Hepatocyte (in vitro differentiated cells): ENCODE results near the gene PAX7. TPM values are rescaled to one million over a fixed set of nuclear protein-coding genes. Genes with fewer than 3 reads are reported as not detected.

ENCODE experiments used
- DNase-seq: peaks from one replicate; pipeline ENCODE4 v3.0.0-alpha.2; 2016; ENCODE audit warnings: low spot score
- H2AFZ ChIP-seq: fragments of 200-600 bp; sonication (generic); 2 replicates; pipeline ENCODE4 v1.6.0; 2016; ENCODE audit warnings: antibody characterized with exemption, mild to moderate bottlenecking
- H3K27ac ChIP-seq: fragments of 200-600 bp; sonication (generic); 2 replicates; pipeline ENCODE4 v1.5.1; 2016; ENCODE audit warnings: mild to moderate bottlenecking
- H3K27me3 ChIP-seq: fragments of 200-600 bp; sonication (generic); 2 replicates; pipeline ENCODE4 v1.6.1; 2016
- H3K36me3 ChIP-seq: fragments of 200-600 bp; sonication (generic); replicated peaks from 2 replicates; pipeline ENCODE4 v1.5.1; 2016; ENCODE audit warnings: low read depth; ENCODE audit not compliant: insufficient read depth
- H3K4me1 ChIP-seq: fragments of 200-600 bp; sonication (generic); 2 replicates; pipeline ENCODE4 v1.5.1; 2016; ENCODE audit warnings: mild to moderate bottlenecking, moderate library complexity; ENCODE audit not compliant: insufficient read depth
- H3K4me2 ChIP-seq: fragments of 200-600 bp; sonication (generic); 2 replicates; pipeline ENCODE4 v1.6.0; 2016
- H3K4me3 ChIP-seq: fragments of 200-600 bp; sonication (generic); 2 replicates; pipeline ENCODE4 v1.5.1; 2016; ENCODE audit warnings: mild to moderate bottlenecking
- H3K79me2 ChIP-seq: fragments of 200-600 bp; sonication (generic); 2 replicates; pipeline ENCODE4 v1.6.0; 2017; ENCODE audit warnings: mild to moderate bottlenecking
- H3K9me2 ChIP-seq: fragments of 200-600 bp; sonication (generic); replicated peaks from 2 replicates; pipeline ENCODE4 v1.6.0; 2017; ENCODE audit warnings: mild to moderate bottlenecking; ENCODE audit not compliant: insufficient read depth
- H3K9me3 ChIP-seq: fragments of 200-600 bp; sonication (generic); 2 replicates; pipeline ENCODE4 v1.5.1; 2016; ENCODE audit warnings: low read depth, mild to moderate bottlenecking
- H4K20me1 ChIP-seq: fragments of 200-600 bp; sonication (generic); 2 replicates; pipeline ENCODE4 v1.6.0; 2016; ENCODE audit warnings: mild to moderate bottlenecking; ENCODE audit not compliant: insufficient read depth, poor library complexity, severe bottlenecking
- EZH2 ChIP-seq: fragments of 200-600 bp; sonication (generic); IDR thresholded peaks from 2 replicates; pipeline ENCODE4 v1.6.1; 2016; ENCODE audit warnings: antibody characterized with exemption, mild to moderate bottlenecking, borderline replicate concordance
- EZH2phosphoT487 ChIP-seq: fragments of 200-600 bp; sonication (generic); IDR thresholded peaks from one replicate; pipeline ENCODE4 v1.6.1; 2018; ENCODE audit warnings: antibody characterized with exemption, mild to moderate bottlenecking, low read depth, moderate library complexity; ENCODE audit not compliant: unreplicated experiment, severe bottlenecking
- WGBS: methylation state at CpG from one replicate; pipeline ENCODE4 v1.1.6; 2016; ENCODE audit warnings: low lambda C conversion rate; ENCODE audit errors: missing lambda C conversion rate; 5-methylcytosine and 5-hydroxymethylcytosine counted together
- polyA plus RNA-seq: library from polyadenylated mRNA; unstranded; fragments of >200 nt; fragmentation: Nextera tagmentation; extraction: Ambion mirVana; gene quantifications from 2 replicates; pipeline ENCODE4 v1.2.1, GENCODE V29; 2016
- total RNA-seq: library from RNA; depleted of rRNA; stranded (reverse); fragments of >200 nt; gene quantifications from 2 replicates; pipeline ENCODE4 v1.2.3, GENCODE V29; 2014
- TF ChIP-seq, protein P1 (sequence below): fragments of 200-600 bp; sonication (generic); IDR thresholded peaks from 2 replicates; pipeline ENCODE4 v1.5.1; 2016; ENCODE audit warnings: antibody characterized with exemption, mild to moderate bottlenecking; ENCODE audit not compliant: poor library complexity

Gene PAX7
- total and polyA plus RNA-seq, 2 experiments from 2014 or later, result not detected

DNA sequence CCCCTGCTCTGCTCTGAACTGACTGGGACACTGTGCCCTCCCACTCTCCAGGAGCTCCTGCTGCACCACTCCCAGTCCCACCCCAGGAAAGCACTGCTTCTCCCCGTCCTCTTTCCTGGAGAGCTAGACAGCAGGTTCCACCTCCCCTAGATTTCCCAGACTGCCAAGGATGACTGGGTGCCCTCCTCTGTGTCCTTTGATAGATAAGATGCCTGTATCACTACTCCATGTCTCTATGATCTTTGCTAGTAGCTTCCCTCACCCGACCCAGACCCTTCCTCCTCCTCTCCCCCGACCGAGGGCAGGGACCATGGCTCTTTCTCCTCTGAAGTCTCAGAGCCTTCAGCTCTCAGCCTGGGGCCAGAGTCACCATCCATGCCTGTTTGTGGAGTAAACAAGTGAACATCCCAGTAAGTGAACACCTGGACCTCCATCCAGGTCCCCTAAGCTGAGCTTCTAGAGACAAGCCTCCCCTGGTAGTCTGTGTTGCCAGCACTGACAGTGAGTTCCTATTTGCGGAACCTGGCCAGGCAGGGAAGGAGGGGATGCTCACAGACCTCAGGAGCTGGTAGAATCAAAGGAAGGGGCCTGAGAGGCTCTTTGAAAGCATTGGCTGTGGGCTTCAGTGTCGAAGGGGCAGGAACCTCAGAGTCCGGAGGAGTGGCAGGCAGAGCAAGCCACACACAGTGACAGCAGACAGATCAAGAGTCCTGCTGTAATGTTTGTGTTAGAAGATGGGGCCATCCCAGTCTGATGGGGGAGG lies 104.0 kb downstream of the PAX7 start:
- Histone ChIP-seq H3K4me2 (no peak overlapping the region), H2AFZ (no peak overlapping the region), H3K79me2 (no peaks in the 10 kb centered on the region), H3K27ac (no peak overlapping the region), H3K36me3 (no peaks in the 10 kb centered on the region), H3K27me3 (peaks cover 25% of the 10 kb centered on the region), H3K4me1 (no peaks in the 10 kb centered on the region), H4K20me1 (no peaks in the 10 kb centered on the region), H3K4me3 (no peak overlapping the region), H3K9me2 (no peaks in the 10 kb centered on the region), H3K9me3 (no peaks in the 10 kb centered on the region)
- no peak for TF ChIP-seq EZH2
- TF ChIP-seq, protein P1, sequence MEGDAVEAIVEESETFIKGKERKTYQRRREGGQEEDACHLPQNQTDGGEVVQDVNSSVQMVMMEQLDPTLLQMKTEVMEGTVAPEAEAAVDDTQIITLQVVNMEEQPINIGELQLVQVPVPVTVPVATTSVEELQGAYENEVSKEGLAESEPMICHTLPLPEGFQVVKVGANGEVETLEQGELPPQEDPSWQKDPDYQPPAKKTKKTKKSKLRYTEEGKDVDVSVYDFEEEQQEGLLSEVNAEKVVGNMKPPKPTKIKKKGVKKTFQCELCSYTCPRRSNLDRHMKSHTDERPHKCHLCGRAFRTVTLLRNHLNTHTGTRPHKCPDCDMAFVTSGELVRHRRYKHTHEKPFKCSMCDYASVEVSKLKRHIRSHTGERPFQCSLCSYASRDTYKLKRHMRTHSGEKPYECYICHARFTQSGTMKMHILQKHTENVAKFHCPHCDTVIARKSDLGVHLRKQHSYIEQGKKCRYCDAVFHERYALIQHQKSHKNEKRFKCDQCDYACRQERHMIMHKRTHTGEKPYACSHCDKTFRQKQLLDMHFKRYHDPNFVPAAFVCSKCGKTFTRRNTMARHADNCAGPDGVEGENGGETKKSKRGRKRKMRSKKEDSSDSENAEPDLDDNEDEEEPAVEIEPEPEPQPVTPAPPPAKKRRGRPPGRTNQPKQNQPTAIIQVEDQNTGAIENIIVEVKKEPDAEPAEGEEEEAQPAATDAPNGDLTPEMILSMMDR, result no peak
- TF ChIP-seq EZH2phosphoT487, result no peak
- DNase-seq, result no peak
- WGBS, result 70% methylated on average over 7 of the region's 7 CpGs

DNA sequence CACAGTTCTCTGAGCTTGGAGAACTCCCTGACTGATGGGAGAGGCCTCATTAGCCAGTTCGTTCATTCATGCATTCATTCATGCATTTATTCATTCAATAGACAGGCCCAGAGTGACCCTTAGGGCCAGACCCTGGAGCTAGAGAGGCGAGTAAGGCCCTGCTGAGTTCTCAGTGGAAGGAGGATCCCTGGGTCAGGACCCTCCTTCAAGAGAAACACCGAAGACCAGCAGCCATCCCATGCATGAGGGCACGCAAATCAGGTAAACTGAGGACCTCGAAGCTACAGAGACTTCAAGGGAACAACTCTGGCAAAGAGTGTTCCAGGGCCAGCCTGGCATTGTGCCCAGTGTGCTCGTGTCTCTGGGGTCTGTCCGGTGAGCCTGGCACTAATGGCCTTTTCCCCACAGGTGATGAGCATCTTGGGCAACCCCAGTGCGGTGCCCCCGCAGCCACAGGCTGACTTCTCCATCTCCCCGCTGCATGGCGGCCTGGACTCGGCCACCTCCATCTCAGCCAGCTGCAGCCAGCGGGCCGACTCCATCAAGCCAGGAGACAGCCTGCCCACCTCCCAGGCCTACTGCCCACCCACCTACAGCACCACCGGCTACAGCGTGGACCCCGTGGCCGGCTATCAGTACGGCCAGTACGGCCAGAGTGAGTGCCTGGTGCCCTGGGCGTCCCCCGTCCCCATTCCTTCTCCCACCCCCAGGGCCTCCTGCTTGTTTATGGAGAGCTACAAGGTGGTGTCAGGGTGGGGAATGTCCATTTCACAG lies 104.8 kb downstream of the PAX7 start:
- no peak overlapping the region for H3K4me3 ChIP-seq
- WGBS, result 91% methylated on average over 22 of the region's 22 CpGs
- no peaks in the 10 kb centered on the region for H3K36me3 ChIP-seq
- no peak for DNase-seq
- no peaks in the 10 kb centered on the region for H4K20me1 ChIP-seq
- H3K4me1 ChIP-seq, result no peaks in the 10 kb centered on the region
- H3K27ac ChIP-seq, result no peak overlapping the region
- no peaks in the 10 kb centered on the region for H3K9me2 ChIP-seq
- no peak overlapping the region for H2AFZ ChIP-seq
- H3K9me3 ChIP-seq, result no peaks in the 10 kb centered on the region
- no peaks in the 10 kb centered on the region for H3K79me2 ChIP-seq
- H3K4me2 ChIP-seq, result no peak overlapping the region
- TF ChIP-seq, protein P1, result no peak
- TF ChIP-seq EZH2phosphoT487 (no peak), EZH2 (no peak)
- peaks cover 25% of the 10 kb centered on the region for H3K27me3 ChIP-seq

DNA sequence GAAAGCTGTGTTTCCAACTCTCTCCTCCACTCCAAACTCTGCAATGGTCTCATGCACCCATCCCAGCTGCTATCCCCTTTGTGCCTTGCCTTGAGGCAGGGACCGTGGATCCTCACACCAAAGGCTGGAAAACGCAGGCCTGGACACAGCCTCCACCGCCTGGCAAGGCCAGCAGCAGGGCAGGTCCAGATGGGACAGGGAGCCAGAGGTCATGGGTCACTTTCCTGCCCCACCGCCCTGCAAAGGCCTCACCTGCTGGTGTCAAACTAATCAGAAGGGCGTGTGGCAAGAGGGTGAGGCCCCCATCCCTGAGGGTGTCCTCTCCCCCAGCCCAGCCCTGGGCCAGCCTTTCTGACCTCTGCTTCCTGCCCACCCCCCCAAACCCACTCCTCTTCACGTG lies 106.3 kb downstream of the PAX7 start:
- Histone ChIP-seq H3K27ac (no peak overlapping the region), H3K79me2 (no peaks in the 10 kb centered on the region), H3K9me2 (no peaks in the 10 kb centered on the region), H3K9me3 (no peaks in the 10 kb centered on the region), H3K4me1 (no peaks in the 10 kb centered on the region), H3K4me3 (no peak overlapping the region), H3K36me3 (no peaks in the 10 kb centered on the region), H3K27me3 (peaks cover 28% of the 10 kb centered on the region), H4K20me1 (no peaks in the 10 kb centered on the region), H3K4me2 (no peak overlapping the region), H2AFZ (no peak overlapping the region)
- TF ChIP-seq EZH2phosphoT487 (no peak), EZH2 (no peak)
- TF ChIP-seq, protein P1, result no peak
- WGBS, result 80% methylated on average over 5 of the region's 6 CpGs
- no peak for DNase-seq
